Endothelial cell of umbilical vein (primary cell): ENCODE measurements around the gene ADIRF. TPM values are rescaled to one million over a fixed set of nuclear protein-coding genes. Genes with fewer than 3 reads are reported as not detected.

ENCODE experiments used
- BruUV-seq: library from RNA; stranded (reverse); fragments of 400-500 nt; replicated peaks from 2 replicates; lab custom pipeline; 2021; lab: Mats Ljungman, UMichigan
- CTCF ChIA-PET: fragments of 300-600, 350-600 bp; sonication (Branson Sonifier 250); formaldehyde crosslinking; loops from one replicate; lab custom pipeline; 2021; ENCODE audit warnings: antibody characterized with exemption, inconsistent platforms; lab: Charles Lee
- POLR2A ChIA-PET: fragments of 300-600, 350-600 bp; sonication (Branson Sonifier 250); formaldehyde crosslinking; loops from one replicate; lab custom pipeline; 2021; ENCODE audit warnings: antibody characterized with exemption, inconsistent platforms; lab: Charles Lee
- DNase-seq: peaks from one replicate; pipeline ENCODE4 v3.0.0-alpha.2; 2011; ENCODE audit warnings: low read depth, low spot score
- FAIRE-seq: peaks from 2 replicates; lab custom pipeline; 2011; peaks lifted over from hg19 to GRCh38; lab: Jason Lieb, UNC
- H2AFZ ChIP-seq: 2 replicates; pipeline ENCODE4 v1.6.0; 2012; ENCODE audit warnings: low read depth, low read length, control low read depth, inconsistent platforms
- H3K27ac ChIP-seq: 2 replicates; pipeline ENCODE4 v1.5.1; 2011; ENCODE audit warnings: low read depth, mild to moderate bottlenecking, control low read depth, low read length, moderate library complexity; ENCODE audit not compliant: insufficient read depth
- H3K27me3 ChIP-seq, 2 experiments: 2 replicates each; pipeline versions ENCODE4 v1.6.0 to v1.6.1; 2011; ENCODE audit warnings: low read length in 2 of 2, mixed read lengths in 1 of 2; ENCODE audit not compliant: control insufficient read depth in 2 of 2, insufficient read depth in 2 of 2
- H3K36me3 ChIP-seq, 2 experiments: 2 replicates in 1 of 2; 3 replicates in 1 of 2; pipeline ENCODE4 v1.5.1; 2011; ENCODE audit warnings: low read length in 2 of 2, mild to moderate bottlenecking in 1 of 2, moderate library complexity in 1 of 2; ENCODE audit not compliant: control insufficient read depth in 2 of 2, insufficient read depth in 2 of 2; ENCODE audit errors: extremely low read depth in 1 of 2
- H3K4me1 ChIP-seq: 3 replicates; pipeline ENCODE4 v1.5.1; 2011; ENCODE audit warnings: mild to moderate bottlenecking, low read length; ENCODE audit not compliant: control insufficient read depth, insufficient read depth; ENCODE audit errors: extremely low read depth
- H3K4me2 ChIP-seq: 2 replicates; pipeline ENCODE4 v1.6.1; 2011; ENCODE audit warnings: low read length, control low read depth, mixed read lengths; ENCODE audit not compliant: insufficient read depth
- H3K4me3 ChIP-seq, 3 experiments: fragments of 200-600 bp in 1 of 3; sonication (generic), shearing (Covaris generic) in 1 of 3; replicated peaks in 1 of 3; 2 replicates each; pipeline ENCODE4 v1.5.1; 2011 to 2016; ENCODE audit warnings: control low read depth in 3 of 3, low read length in 3 of 3, mild to moderate bottlenecking in 2 of 3, inconsistent platforms in 1 of 3, low read depth in 1 of 3, moderate library complexity in 1 of 3; ENCODE audit not compliant: insufficient read depth in 1 of 3
- H3K79me2 ChIP-seq: 2 replicates; pipeline ENCODE4 v1.6.0; 2012; ENCODE audit warnings: low read length, inconsistent platforms; ENCODE audit not compliant: control insufficient read depth, insufficient read depth
- H3K9ac ChIP-seq: replicated peaks from 2 replicates; pipeline ENCODE3; 2011; ENCODE audit warnings: low read length, control low read depth; ENCODE audit not compliant: insufficient read depth; ENCODE audit errors: extremely low read depth
- H3K9me1 ChIP-seq: replicated peaks from 3 replicates; pipeline ENCODE4 v1.6.0; 2011; ENCODE audit warnings: mild to moderate bottlenecking, low read length; ENCODE audit not compliant: control insufficient read depth, insufficient read depth; ENCODE audit errors: extremely low read depth
- H3K9me3 ChIP-seq: replicated peaks from 2 replicates; pipeline ENCODE4 v1.5.1; 2012; ENCODE audit warnings: low read length, inconsistent platforms; ENCODE audit not compliant: control insufficient read depth, insufficient read depth
- H4K20me1 ChIP-seq: replicated peaks from 2 replicates; pipeline ENCODE3; 2011; ENCODE audit warnings: mild to moderate bottlenecking, low read length; ENCODE audit not compliant: control insufficient read depth, insufficient read depth; ENCODE audit errors: extremely low read depth
- EZH2 ChIP-seq: IDR thresholded peaks from 2 replicates; pipeline ENCODE4 v1.6.1; 2012; ENCODE audit warnings: borderline replicate concordance, low read depth, mild to moderate bottlenecking, moderate library complexity, low read length, inconsistent platforms; ENCODE audit not compliant: severe bottlenecking
- GATA2 ChIP-seq: IDR thresholded peaks from 2 replicates; pipeline ENCODE4 v1.7.0; 2011; ENCODE audit warnings: low read depth, mild to moderate bottlenecking, moderate library complexity, mixed read lengths, low read length; ENCODE audit not compliant: insufficient read length, insufficient read depth
- MAX ChIP-seq: IDR thresholded peaks from 2 replicates; pipeline ENCODE4 v1.6.1; 2011; ENCODE audit not compliant: insufficient read depth, insufficient read length
- MYC ChIP-seq: IDR thresholded peaks from one replicate; pipeline ENCODE4 v1.6.1; 2011; ENCODE audit warnings: mild to moderate bottlenecking, low read depth, low read length
- POLR2A ChIP-seq: IDR thresholded peaks from 2 replicates; pipeline ENCODE4 v1.6.1; 2012; ENCODE audit warnings: low read depth, mild to moderate bottlenecking, control low read depth, low read length
- POLR2AphosphoS5 ChIP-seq: IDR thresholded peaks from 2 replicates; pipeline ENCODE4 v1.6.1; 2012; ENCODE audit warnings: low read depth, mild to moderate bottlenecking, control low read depth, low read length, moderate library complexity; ENCODE audit not compliant: insufficient read depth
- dilution Hi-C: fragments of 300-500 bp; cut with MboI; formaldehyde crosslinking; loops from one replicate; pipeline ENCODE4 v1.15.0; 2019; ENCODE audit warnings: low sequenced_read_pairs; ENCODE audit not compliant: extremely low pct_ligation_motif_present
- intact Hi-C: fragments of 100-400 bp; cut with micrococcal nuclease; formaldehyde crosslinking; loops from one replicate; pipeline ENCODE4 v1.10.0; 2022
- polyA plus RNA-seq, 4 experiments: library from polyadenylated mRNA; depleted of rRNA in 3 of 4; stranded (reverse) in 3 of 4; unstranded in 1 of 4; fragments of >200 nt; gene quantifications; 2 replicates each; pipeline versions ENCODE4 v1.2.1 to v1.2.3, GENCODE V29; 2011 to 2012; ENCODE audit warnings: missing spikeins in 1 of 4
- total RNA-seq: library from RNA; stranded (reverse); gene quantifications from 2 replicates; pipeline ENCODE4 v1.2.3, GENCODE V29; 2021

The ADIRF gene
- total and polyA plus RNA-seq, 2 donors (not counting 3 experiments of a cell fraction or from before 2014, with no cell fraction given), result 3.7 to 4.4 TPM

GRCh38 chr10:86957471-86958115, 10.7 kb upstream of the ADIRF start, which contains the start of gene MMRN2:
Gene MMRN2, minus strand, starts transcription at chr10:86957615. Its CDS starts 74 bp downstream, at chr10:86957541.
- Histone ChIP-seq H4K20me1 (no peaks in the 10 kb centered on the region), H3K9me3 (no peaks in the 10 kb centered on the region), H3K4me1 (peaks cover 66% of the 10 kb centered on the region), H2AFZ (peak within 1 kb of the TSS; percentile 46), H3K79me2 (peaks cover 53% of the 10 kb centered on the region), H3K9me1 (no peaks in the 10 kb centered on the region), H3K27ac (peak within 1 kb of the TSS; percentile 98), H3K9ac (peak within 1 kb of the TSS; percentile 87), H3K27me3 (no peaks in the 10 kb centered on the region), H3K4me2 (peak within 1 kb of the TSS; percentile 47), H3K4me3 (peak within 1 kb of the TSS; percentile 32 to 81 (median 65)), H3K36me3 (no peaks in the 10 kb centered on the region)
- peak; percentile 85 for DNase-seq
- no TSS peak for BruUV-seq
- TF ChIP-seq MYC (no peak), POLR2A (peak; percentile 76), POLR2AphosphoS5 (peak; percentile 57)
- intact Hi-C loops (loop anchor here (2.0 to 10.0 kb wide), 4 partner anchors 13 to 1927 kb away; partner anchors contain the start of genes GLUD1, SHLD2 and STAMBPL1), dilution Hi-C loops (no loop called here)
- POLR2A ChIA-PET, result interaction anchor here (2.5 to 3.1 kb wide), 2 partner anchors 12 kb away, joined by 11 to 13 read pairs; partner anchors contain the start of gene ADIRF
- peak; percentile 97 for FAIRE-seq
- CTCF ChIA-PET, result interaction anchor here (0.9 to 8.7 kb wide), 3 partner anchors 11 to 136 kb away, joined by 3 to 325 read pairs (median 110); partner anchors contain the start of gene ADIRF

- Histone ChIP-seq H3K27ac (peak within 1 kb of the TSS; percentile 98), H3K79me2 (peaks cover 46% of the 10 kb centered on the region), H3K9me3 (no peaks in the 10 kb centered on the region), H3K4me3 (peak within 1 kb of the TSS; percentile 32 to 81 (median 65)), H3K36me3 (no peaks in the 10 kb centered on the region), H4K20me1 (no peaks in the 10 kb centered on the region), H3K4me2 (peak within 1 kb of the TSS; percentile 47), H3K9ac (peak within 1 kb of the TSS; percentile 87), H3K9me1 (no peaks in the 10 kb centered on the region), H3K4me1 (peaks cover 64% of the 10 kb centered on the region), H3K27me3 (no peaks in the 10 kb centered on the region), H2AFZ (peak within 1 kb of the TSS; percentile 46)
- dilution Hi-C loops, result no loop called here
- intact Hi-C loops, result loop anchor here (2.0 to 10.0 kb wide), 3 partner anchors 136 to 1926 kb away; partner anchors contain the start of genes GLUD1, SHLD2 and STAMBPL1
- peak; percentile 83 for FAIRE-seq
- peak; percentile 68 for DNase-seq
- TF ChIP-seq GATA2 (no peak), EZH2 (no peak), MAX (no peak)
- BruUV-seq, result no TSS peak
- ChIA-PET CTCF (interaction anchor here (0.7 to 8.7 kb wide), 5 partner anchors 10 to 265 kb away, joined by 3 to 325 read pairs (median 4); partner anchors contain the start of gene ADIRF), POLR2A (interaction anchor here (2.5 to 3.1 kb wide), 2 partner anchors 11 to 12 kb away, joined by 11 to 13 read pairs; partner anchors contain the start of gene ADIRF)
These were observed 10.0 kb upstream of the ADIRF start, which contains the start of gene SNCG for GRCh38 chr10:86958116-86958900. Gene SNCG, plus strand, starts transcription at chr10:86958599. Its CDS starts 99 bp downstream, at chr10:86958698.
